ENCODE data around the gene ADAM12. TPM values are rescaled to one million over a fixed set of nuclear protein-coding genes. Genes with fewer than 3 reads are reported as not detected.

ADAM12 gene
- total and polyA plus RNA-seq, 9 of the 15 experiments (the other 6 are each of a cell fraction or from before 2014, with no cell fraction given) = not detected

DNA sequence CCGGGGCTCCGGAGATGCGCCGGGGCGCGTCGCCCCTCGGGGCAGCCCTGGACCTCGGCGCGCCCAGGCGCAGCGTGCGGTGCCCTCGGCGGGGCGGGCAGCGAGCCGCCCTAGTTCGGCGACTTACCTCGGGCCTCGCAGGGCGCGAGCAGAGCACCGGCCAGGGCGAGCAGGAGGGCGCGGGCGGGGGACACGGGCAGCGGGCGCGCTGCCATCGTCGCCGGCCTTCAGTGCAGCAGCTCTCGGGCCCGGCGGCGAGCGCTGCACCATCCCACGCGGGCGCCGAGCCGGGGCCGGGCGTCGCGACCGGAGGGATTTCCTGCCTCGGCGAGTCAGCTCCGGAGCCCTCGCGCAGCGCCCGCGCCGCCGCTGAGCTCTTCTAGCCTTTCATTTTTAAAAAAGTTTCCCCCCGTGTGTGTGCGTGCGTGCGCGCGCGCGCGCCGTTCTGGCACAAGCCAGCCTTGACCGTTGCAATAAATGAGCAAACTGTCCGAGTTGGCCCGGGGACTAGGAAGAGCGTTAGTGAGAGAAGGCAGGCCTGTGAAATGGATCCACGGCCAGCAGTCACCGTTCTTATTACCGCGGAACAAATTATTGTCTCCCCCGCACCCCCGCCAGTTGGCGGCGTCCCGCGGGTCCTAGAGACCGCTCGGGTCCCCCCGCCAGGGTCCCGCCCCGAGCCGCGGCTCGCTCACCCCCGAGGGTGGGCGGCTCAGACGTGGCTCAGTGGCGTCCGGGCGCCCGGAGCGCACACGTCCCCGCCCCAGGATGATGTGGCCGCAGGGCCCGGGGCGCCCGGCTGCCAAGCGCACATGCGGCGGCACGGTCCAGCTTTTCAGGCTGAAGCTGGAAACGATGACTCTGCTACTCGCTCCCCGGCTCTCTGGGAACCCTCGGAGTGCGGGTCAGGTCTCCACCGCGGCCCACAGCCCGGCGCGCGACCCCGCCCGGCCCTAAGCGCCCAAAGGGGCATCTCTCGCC, at the start of gene ADAM12 (continued):
- TF ChIP-seq, protein P1, sequence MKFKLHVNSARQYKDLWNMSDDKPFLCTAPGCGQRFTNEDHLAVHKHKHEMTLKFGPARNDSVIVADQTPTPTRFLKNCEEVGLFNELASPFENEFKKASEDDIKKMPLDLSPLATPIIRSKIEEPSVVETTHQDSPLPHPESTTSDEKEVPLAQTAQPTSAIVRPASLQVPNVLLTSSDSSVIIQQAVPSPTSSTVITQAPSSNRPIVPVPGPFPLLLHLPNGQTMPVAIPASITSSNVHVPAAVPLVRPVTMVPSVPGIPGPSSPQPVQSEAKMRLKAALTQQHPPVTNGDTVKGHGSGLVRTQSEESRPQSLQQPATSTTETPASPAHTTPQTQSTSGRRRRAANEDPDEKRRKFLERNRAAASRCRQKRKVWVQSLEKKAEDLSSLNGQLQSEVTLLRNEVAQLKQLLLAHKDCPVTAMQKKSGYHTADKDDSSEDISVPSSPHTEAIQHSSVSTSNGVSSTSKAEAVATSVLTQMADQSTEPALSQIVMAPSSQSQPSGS (CRISPR knock-in tag; IDR thresholded peaks at IDR 0.05) = no peak
- TF ChIP-seq SMAD3 (CRISPR knock-in tag; conservative IDR thresholded peaks at IDR 0.05) (no peak), ZNF184 (CRISPR knock-in tag; IDR thresholded peaks at IDR 0.05) (no peak), ZKSCAN8 (CRISPR knock-in tag; IDR thresholded peaks at IDR 0.05) (no peak), HDAC2 (IDR thresholded peaks at IDR 0.05) (no peak), ZZZ3 (IDR thresholded peaks at IDR 0.05) (no peak), POLR2H (tag; IDR thresholded peaks at IDR 0.05; ENCODE audit: low read depth) (no peak), CBFA2T3 (IDR thresholded peaks at IDR 0.05) (no peak)

DNA sequence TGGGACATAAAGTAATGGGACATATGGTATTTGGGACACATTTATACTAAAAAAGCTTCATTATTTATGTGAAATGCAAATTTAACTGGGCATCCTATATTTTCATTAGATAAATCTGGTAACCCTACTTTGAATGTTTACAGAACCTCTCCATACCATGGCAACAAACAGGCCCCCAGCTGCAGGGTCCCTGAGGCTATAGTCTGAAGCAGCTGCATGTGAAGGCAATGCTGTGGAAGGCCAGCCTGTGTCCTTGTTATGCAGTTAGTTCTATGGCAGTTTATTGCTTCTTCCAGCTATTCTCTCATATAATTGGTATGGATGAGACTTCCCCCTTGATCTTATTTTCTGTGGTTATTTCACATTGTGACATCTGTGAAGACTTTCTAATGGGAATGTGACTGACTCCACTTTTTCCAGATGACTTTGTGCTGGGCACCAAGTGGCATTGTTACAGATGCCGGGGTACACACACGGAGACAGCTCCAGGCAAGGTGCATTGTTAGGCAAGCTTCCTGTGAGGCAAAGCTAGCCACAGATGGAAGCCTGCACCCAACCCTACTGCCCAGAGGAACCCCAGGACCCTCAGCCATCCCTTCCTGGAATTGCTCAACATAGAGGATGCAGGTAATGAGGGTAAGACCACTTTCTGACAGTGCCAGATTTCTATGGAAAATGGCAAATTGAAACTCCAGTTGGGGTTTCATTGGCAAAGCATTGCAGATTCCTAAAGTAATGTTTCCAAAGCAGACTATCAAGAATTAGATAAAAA, 49.5 kb upstream of the ADAM12 start:
- DNase-seq (ENCODE audit: extremely low read depth in 1 of 4, low spot score in 3 of 4) (no peak), FAIRE-seq (no peak), ATAC-seq (no peak)
- intact Hi-C loops (cut with micrococcal nuclease) (no loop called here), in situ Hi-C loops (cut with MboI) (no loop called here)
- Histone ChIP-seq H3K4me1 (replicated peaks in 1 of 2; ENCODE audit: control insufficient read depth in 2 of 2, insufficient read depth in 2 of 2, low read length in 2 of 2) (no peaks in the 10 kb centered on the region; a peak in 1 of 5 replicates), H3K27ac (ENCODE audit: extremely low read depth, low read depth, low read length) (no peak overlapping the region), H3K27me3 (ENCODE audit: control insufficient read depth in 2 of 2, insufficient read depth in 2 of 2, low read length in 2 of 2) (no peaks in the 10 kb centered on the region), H3K79me2 (ENCODE audit: control insufficient read depth, insufficient read depth, low read length) (no peaks in the 10 kb centered on the region), H3K4me3 (no peak overlapping the region), H4K20me1 (replicated peaks; ENCODE audit: control insufficient read depth, insufficient read depth, low read length) (no peaks in the 10 kb centered on the region), H3K36me3 (ENCODE audit: control insufficient read depth, insufficient read depth, low read length) (no peaks in the 10 kb centered on the region), H3K4me2 (ENCODE audit: insufficient read depth, low read length) (no peak overlapping the region), H3K9ac (ENCODE audit: insufficient read depth in 1 of 2, low read depth in 2 of 2, low read length in 2 of 2) (no peak overlapping the region), H3K9me1 (ENCODE audit: control insufficient read depth, insufficient read depth, low read length) (no peaks in the 10 kb centered on the region), H2AFZ (ENCODE audit: low read depth, low read length) (no peak overlapping the region), H3K9me3 (replicated peaks; ENCODE audit: control insufficient read depth, insufficient read depth, low read depth, low read length) (no peaks in the 10 kb centered on the region)
- 8% methylated on average over 2 of the region's 2 CpGs for WGBS (ENCODE audit: insufficient coverage, low coverage, missing lambda C conversion rate)
- CTCF ChIA-PET (ENCODE audit: low intra/inter-chr PET ratio) = no interaction called here
- POLR2A ChIA-PET = no interaction called here
- no TSS peak for BruUV-seq (replicated peaks)
- no peak for TF ChIP-seq MYC (IDR thresholded peaks at IDR 0.05; ENCODE audit: low read depth, low read length)
- no peak for TF ChIP-seq MYC (CRISPR knock-in tag; IDR thresholded peaks at IDR 0.05; ENCODE audit: borderline replicate concordance, low read depth)
- TF ChIP-seq, protein P2, sequence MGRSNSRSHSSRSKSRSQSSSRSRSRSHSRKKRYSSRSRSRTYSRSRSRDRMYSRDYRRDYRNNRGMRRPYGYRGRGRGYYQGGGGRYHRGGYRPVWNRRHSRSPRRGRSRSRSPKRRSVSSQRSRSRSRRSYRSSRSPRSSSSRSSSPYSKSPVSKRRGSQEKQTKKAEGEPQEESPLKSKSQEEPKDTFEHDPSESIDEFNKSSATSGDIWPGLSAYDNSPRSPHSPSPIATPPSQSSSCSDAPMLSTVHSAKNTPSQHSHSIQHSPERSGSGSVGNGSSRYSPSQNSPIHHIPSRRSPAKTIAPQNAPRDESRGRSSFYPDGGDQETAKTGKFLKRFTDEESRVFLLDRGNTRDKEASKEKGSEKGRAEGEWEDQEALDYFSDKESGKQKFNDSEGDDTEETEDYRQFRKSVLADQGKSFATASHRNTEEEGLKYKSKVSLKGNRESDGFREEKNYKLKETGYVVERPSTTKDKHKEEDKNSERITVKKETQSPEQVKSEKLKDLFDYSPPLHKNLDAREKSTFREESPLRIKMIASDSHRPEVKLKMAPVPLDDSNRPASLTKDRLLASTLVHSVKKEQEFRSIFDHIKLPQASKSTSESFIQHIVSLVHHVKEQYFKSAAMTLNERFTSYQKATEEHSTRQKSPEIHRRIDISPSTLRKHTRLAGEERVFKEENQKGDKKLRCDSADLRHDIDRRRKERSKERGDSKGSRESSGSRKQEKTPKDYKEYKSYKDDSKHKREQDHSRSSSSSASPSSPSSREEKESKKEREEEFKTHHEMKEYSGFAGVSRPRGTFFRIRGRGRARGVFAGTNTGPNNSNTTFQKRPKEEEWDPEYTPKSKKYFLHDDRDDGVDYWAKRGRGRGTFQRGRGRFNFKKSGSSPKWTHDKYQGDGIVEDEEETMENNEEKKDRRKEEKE (IDR thresholded peaks at IDR 0.05; ENCODE audit: borderline replicate concordance in 1 of 2, control insufficient read depth in 1 of 2, low read depth in 2 of 2, low read length in 1 of 2) = no peak
- TF ChIP-seq, protein P3, sequence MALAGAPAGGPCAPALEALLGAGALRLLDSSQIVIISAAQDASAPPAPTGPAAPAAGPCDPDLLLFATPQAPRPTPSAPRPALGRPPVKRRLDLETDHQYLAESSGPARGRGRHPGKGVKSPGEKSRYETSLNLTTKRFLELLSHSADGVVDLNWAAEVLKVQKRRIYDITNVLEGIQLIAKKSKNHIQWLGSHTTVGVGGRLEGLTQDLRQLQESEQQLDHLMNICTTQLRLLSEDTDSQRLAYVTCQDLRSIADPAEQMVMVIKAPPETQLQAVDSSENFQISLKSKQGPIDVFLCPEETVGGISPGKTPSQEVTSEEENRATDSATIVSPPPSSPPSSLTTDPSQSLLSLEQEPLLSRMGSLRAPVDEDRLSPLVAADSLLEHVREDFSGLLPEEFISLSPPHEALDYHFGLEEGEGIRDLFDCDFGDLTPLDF (CRISPR knock-in tag; IDR thresholded peaks at IDR 0.05) = no peak

Data from K562 (cell line).